22Rv1 (cell line): ENCODE data around the gene GNB1L.
A peak's percentile ranks its signal among the peaks of the same experiment; 100 is the strongest.

ENCODE experiments used
- H3K27ac ChIP-seq: fragments of 450-650 bp; 2 replicates; pipeline ENCODE4 v1.5.1; 2017
- ZFX ChIP-seq: fragments of 450-650 bp; IDR thresholded peaks from 2 replicates; pipeline ENCODE4 v1.6.1; 2017; ENCODE audit warnings: antibody characterized with exemption, borderline replicate concordance
- TF ChIP-seq, protein P1 (sequence below): fragments of 450-650 bp; IDR thresholded peaks from 2 replicates; pipeline ENCODE4 v1.5.1; 2017; ENCODE audit warnings: mild to moderate bottlenecking

GNB1L gene

DNA sequence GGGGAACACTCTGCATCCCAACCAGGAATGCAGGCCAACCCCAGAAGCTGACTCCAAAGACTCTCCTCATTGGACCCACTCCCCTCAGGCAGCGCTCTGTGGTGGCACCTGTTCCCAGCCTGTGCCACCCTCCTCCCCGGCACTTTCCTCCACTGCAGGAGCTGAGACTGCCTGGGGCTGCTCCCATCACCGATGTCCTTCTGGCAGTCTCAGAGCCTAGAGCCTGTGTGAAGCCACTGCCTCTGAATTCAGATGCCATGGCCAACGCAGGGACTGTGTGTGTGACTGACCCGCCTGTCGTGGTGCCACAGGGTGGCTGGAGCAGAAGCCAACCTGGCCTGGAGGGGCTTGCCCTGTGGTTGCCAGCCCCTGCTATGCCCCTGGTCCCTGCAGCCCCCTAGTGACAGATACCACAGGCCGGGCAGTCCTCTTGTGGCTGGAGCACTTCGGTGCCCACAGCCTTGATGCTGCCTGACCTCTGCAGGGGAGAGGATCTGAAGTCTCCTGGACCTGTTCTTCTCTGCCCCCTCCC, 50.9 kb downstream of the GNB1L start:
- H3K27ac ChIP-seq, result no peak overlapping the region
- TF ChIP-seq, protein P1, sequence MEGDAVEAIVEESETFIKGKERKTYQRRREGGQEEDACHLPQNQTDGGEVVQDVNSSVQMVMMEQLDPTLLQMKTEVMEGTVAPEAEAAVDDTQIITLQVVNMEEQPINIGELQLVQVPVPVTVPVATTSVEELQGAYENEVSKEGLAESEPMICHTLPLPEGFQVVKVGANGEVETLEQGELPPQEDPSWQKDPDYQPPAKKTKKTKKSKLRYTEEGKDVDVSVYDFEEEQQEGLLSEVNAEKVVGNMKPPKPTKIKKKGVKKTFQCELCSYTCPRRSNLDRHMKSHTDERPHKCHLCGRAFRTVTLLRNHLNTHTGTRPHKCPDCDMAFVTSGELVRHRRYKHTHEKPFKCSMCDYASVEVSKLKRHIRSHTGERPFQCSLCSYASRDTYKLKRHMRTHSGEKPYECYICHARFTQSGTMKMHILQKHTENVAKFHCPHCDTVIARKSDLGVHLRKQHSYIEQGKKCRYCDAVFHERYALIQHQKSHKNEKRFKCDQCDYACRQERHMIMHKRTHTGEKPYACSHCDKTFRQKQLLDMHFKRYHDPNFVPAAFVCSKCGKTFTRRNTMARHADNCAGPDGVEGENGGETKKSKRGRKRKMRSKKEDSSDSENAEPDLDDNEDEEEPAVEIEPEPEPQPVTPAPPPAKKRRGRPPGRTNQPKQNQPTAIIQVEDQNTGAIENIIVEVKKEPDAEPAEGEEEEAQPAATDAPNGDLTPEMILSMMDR, result no peak
- no peak for TF ChIP-seq ZFX

DNA sequence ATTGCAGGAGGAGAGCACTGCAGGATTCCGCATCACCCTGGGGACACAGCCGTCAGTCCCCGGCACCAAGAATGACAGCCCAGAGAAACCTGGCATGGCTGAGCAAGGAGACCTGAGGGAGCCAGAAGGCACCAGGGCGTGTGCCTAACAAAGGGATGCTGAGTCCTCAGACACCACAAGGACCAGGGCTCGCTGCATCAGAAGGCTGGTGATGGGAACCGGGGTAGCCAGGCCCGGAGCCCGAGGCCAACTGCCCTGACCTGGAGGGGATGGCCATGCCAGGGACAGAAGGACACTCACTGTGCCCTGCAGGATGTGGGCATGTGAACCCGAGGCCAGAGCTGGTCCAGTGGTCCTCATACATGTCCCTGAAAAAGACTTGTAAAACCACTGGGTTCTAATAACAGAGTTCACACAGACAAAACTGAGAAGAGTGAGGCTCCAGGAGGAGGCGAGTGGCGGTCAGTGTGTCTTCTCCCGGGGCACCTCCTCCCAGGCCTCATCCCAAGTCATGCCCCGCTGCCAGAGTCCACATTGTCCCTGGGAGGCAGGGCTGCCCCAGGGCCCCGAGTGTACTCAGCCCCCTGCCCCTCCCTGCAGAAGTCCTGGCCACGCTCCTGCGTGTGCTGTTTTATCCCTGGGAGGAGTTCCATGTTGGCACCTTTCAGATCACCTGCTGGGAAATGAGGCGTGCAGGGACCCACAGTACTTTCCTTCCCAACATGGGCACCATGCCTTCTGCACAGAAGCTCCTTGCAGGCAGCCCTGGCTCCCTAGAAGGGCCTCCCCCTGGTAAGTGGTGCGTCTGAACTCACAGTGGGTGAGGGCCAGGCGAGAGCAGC, 51.6 kb downstream of the GNB1L start:
- H3K27ac ChIP-seq, result no peak overlapping the region
- TF ChIP-seq, protein P1, result no peak
- TF ChIP-seq ZFX, result no peak

DNA sequence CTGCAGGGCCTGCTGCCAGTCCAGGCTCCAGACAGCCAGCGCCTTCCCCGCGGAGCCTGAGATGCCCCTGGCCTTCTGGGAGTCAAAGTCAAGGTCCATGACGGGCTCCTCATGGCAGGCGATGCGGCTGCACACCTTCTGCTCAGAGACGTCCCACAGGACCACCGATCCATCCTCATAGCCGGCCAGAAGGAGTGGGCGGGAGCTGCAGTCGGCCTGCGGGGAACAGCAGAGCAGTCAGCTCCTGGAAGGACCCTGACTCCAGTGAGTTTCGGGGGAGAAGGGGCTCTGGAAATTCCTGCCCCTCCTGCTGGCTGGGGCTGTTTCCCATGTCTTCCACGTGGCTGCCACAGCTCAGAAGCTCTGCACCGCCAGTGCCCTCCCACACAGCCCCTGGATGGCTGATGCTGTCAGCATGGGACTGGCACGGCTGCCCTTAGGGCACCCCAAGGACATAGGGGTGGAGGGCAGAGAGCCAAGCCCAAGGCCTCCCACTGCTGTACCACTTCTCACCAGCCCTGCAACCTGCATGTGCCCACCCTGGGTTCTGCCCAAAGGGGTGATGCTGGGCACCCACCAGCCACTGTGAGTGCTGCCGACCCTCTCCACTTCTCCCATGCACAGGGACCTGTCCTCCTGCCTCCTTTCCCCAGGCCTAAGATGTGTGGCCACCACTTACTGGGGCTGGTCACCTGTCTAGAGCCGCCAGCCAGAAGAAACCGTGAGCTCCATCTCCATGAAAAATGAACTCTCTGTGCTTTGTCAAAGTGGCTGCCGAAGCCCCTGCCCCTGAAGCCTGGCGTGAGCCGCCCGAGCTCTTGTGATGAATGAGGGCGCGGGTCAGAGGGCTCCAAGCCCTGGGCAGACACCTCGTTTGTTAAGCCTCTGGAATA, 52.4 kb downstream of the GNB1L start:
- H3K27ac ChIP-seq, result no peak overlapping the region
- TF ChIP-seq, protein P1, result no peak
- no peak for TF ChIP-seq ZFX

DNA sequence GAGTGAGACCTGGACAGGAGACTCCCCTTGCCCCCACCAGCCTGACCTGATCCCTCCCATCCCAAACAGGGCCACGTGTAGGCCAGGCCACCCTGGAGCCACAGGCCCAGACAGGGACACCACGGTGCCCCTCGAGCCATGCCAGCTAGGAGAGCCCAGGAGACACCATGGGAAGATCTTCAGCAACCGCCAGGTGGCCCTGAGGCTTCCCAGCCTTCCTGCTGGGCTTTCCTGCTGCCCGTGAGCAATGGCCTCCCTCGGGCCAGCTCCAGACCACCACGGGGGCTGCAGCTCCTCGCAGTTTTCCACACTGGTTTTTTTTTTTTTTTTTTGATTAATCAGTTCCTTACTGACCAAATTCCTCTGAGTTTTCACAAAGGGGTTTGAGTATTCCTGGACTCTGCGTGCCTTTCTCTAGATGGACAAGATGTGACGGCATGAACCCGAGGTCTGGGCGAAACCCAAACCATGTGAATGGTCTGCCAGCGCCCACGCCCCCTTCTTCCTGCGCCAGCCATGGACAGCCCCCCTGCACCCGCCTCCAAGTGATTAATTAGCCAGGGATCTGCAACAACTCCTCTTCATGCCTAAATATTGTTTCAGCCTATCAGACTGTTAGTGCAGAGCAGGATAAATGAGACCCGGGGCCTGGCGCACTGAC, 53.2 kb downstream of the GNB1L start:
- TF ChIP-seq, protein P1, result 0 out of 2 replicates have a peak, but pooled peaks have one; percentile 2
- TF ChIP-seq ZFX, result no peak
- H3K27ac ChIP-seq, result no peak overlapping the region

DNA sequence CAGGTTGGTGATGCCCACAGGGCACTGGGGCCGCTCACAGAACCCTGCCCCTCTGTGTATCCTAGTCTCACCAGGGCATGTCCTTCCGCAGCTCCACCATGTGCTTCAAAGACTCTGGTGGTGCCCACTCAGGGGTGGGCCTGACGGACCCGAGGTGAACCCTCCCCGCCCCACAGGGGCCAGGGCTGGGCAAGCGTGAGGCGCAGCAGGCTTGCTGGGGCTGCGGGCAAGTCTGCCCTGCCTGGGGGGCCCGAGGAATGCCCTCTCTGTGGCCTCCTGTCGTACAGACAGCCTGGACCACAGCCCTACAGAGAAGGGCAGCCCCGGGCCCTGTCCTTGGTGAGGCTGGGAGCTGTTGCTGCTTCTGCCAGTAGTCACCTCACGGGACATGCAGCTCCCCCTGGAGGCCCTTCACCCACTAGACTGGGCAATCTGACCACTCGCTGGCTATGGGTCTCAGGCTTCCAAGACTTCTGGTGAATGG, 53.9 kb downstream of the GNB1L start:
- TF ChIP-seq, protein P1, result peak; percentile 26; the same call in 1 of the 2 replicates
- TF ChIP-seq ZFX, result no peak
- H3K27ac ChIP-seq, result no peak overlapping the region

DNA sequence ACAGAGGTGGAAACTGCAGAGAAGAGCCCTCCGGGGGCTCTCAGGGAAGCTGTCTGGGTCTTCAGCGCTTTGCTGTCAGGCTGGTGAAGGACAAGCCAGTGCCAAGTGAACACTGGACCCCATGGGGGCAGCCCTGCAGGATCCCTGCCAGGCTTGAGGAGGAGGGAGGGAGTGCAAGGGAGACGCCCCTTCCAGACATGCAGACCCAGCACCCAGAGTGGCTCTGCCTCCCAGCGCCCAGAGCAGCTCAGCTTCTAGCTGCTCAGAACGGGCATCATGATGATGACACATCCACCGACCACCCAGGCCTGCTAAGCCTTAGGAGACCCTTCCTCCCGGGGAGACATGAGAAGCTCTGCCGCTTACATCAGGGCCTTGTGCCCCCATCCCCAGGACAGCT, 54.4 kb downstream of the GNB1L start:
- TF ChIP-seq, protein P1, result no peak
- TF ChIP-seq ZFX, result no peak
- H3K27ac ChIP-seq, result no peak overlapping the region
